Keratinocyte (primary cell): ENCODE results near the gene SMPD3.

Source experiments
- CTCF ChIP-seq, 3 experiments: IDR thresholded peaks in 1 of 3; conservative IDR thresholded peaks in 1 of 3; optimal IDR thresholded peaks in 1 of 3; 2 replicates in 2 of 3; 3 replicates in 1 of 3; pipeline versions ENCODE3 to v1.5.1; 2011; ENCODE audit warnings: low read length in 3 of 3, mild to moderate bottlenecking in 3 of 3, moderate library complexity in 2 of 3, control low read depth in 1 of 3, inconsistent platforms in 1 of 3; ENCODE audit not compliant: insufficient read depth in 2 of 3; ENCODE audit errors: extremely low read depth in 1 of 3
- EZH2 ChIP-seq: IDR thresholded peaks from one replicate; pipeline ENCODE4 v1.6.1; 2012; ENCODE audit warnings: inconsistent platforms, mild to moderate bottlenecking, low read length, moderate library complexity

DNA sequence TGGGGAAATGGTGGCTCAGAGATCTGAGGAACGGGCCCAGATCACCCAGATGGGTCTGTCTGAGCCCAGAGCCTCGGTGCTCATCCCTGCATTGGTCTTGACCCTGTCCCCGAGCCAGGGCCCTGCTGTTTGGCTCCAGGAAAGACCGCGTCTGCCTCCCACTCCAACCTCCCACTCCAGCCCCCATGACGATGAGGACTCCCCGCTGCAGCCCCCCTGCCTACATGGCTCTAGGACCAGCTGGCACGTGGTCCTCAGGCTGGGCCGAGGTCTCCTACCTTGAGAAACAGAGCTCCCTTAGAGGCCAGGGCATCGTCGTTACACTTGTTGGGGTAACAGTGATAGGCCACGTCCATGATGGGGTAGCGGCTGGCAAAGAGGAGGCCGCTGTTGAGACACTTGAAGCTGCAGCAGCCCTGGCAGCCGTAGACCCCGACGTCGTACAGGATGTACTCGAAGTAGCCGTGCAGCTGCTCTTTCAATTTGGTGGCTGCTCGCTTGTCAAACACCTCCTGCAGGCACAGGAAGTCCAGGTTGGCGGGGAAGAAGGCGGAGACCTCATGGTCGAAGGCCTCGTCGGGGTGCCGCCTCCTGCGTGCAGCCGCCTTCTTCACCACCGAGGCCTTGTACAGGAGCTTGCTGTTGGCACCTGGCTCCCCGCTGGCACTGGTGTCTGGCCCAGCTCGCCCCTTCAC lies 77.6 kb downstream of the SMPD3 start:
- no peak for TF ChIP-seq CTCF (optimal IDR thresholded peaks at IDR 0.05 in 1 of 3, IDR thresholded peaks at IDR 0.05 in 1 of 3, conservative IDR thresholded peaks at IDR 0.05 in 1 of 3; ENCODE audit: extremely low read depth in 1 of 3, insufficient read depth in 2 of 3, low read length in 3 of 3)
- TF ChIP-seq EZH2: no peak
